ENCODE data around the gene RECK. TPM values are rescaled to one million over a fixed set of nuclear protein-coding genes. Genes with fewer than 3 reads are reported as not detected.

RECK gene
- total RNA-seq, 1 donor from 2014 or later: 4.5 TPM

GRCh38 chr9:36018891-36019720 lies 17.6 kb upstream of the RECK start:
- intact Hi-C loops (cut with micrococcal nuclease): loop anchor here (5.0 kb wide), 1 partner anchor 62 kb away; the partner anchor contains the start of gene OR2S2
- ATAC-seq (no peak), DNase-seq (no peak)

GRCh38 chr9:36021968-36022367 lies 14.7 kb upstream of the RECK start:
- intact Hi-C loops (cut with micrococcal nuclease): no loop called here
- no peak for DNase-seq

GRCh38 chr9:36023260-36024048 lies 13.3 kb upstream of the RECK start:
- ATAC-seq (peak; percentile 62), DNase-seq (peak; percentile 51)
- intact Hi-C loops (cut with micrococcal nuclease): no loop called here

More at GRCh38 chr9:36021968-36022367, 14.7 kb upstream of the RECK start:
- no peak for ATAC-seq

GRCh38 chr9:36025746-36026145 lies 11.0 kb upstream of the RECK start:
- no peak for DNase-seq
- ATAC-seq: no peak
- intact Hi-C loops (cut with micrococcal nuclease): loop anchor here (5.0 kb wide), 1 partner anchor 123 kb away; no protein-coding TSS in a partner anchor

GRCh38 chr9:36029202-36029601 lies 7.5 kb upstream of the RECK start:
- no peak for DNase-seq
- intact Hi-C loops (cut with micrococcal nuclease): loop anchor here (5.0 kb wide), 1 partner anchor 127 kb away; no protein-coding TSS in a partner anchor
- no peak for ATAC-seq

GRCh38 chr9:36029765-36030528 lies 6.8 kb upstream of the RECK start:
- peak; percentile 88 for ATAC-seq
- intact Hi-C loops (cut with micrococcal nuclease): loop anchor here (5.0 kb wide), 1 partner anchor 128 kb away; no protein-coding TSS in a partner anchor
- DNase-seq: no peak

GRCh38 chr9:36030871-36031270 lies 5.8 kb upstream of the RECK start:
- DNase-seq (no peak), ATAC-seq (no peak)
- intact Hi-C loops (cut with micrococcal nuclease): no loop called here

- ATAC-seq (no peak), DNase-seq (no peak)
Measured at GRCh38 chr9:36031774-36032555, 4.7 kb upstream of the RECK start.

GRCh38 chr9:36033788-36034187 lies 2.9 kb upstream of the RECK start:
- intact Hi-C loops (cut with micrococcal nuclease): no loop called here
- DNase-seq (no peak), ATAC-seq (no peak)

More at GRCh38 chr9:36031774-36032555, 4.7 kb upstream of the RECK start:
- intact Hi-C loops (cut with micrococcal nuclease): no loop called here

GRCh38 chr9:36034234-36034633 lies 2.5 kb upstream of the RECK start:
- ATAC-seq: no peak
- DNase-seq: no peak
- intact Hi-C loops (cut with micrococcal nuclease): no loop called here

GRCh38 chr9:36035006-36035405 lies 1.7 kb upstream of the RECK start:
- intact Hi-C loops (cut with micrococcal nuclease): no loop called here
- no peak for ATAC-seq
- DNase-seq: no peak

GRCh38 chr9:36036253-36036779 lies 397 bp upstream of the RECK start:
- intact Hi-C loops (cut with micrococcal nuclease): no loop called here
- DNase-seq (no peak), ATAC-seq (no peak)

- DNase-seq: no peak
- peak; percentile 11 for ATAC-seq
- intact Hi-C loops (cut with micrococcal nuclease): no loop called here
Measured at GRCh38 chr9:36037549-36038122, 923 bp downstream of the RECK start.

- no peak for ATAC-seq
- no peak for DNase-seq
- intact Hi-C loops (cut with micrococcal nuclease): no loop called here
Measured at GRCh38 chr9:36039121-36039520, 2.4 kb downstream of the RECK start.

- intact Hi-C loops (cut with micrococcal nuclease): no loop called here
- ATAC-seq (no peak), DNase-seq (no peak)
Measured at GRCh38 chr9:36039696-36040095, 3.0 kb downstream of the RECK start.

GRCh38 chr9:36040271-36040925 lies 3.7 kb downstream of the RECK start:
- intact Hi-C loops (cut with micrococcal nuclease): no loop called here
- ATAC-seq: no peak
- DNase-seq: no peak

GRCh38 chr9:36041506-36041905 lies 4.8 kb downstream of the RECK start:
- ATAC-seq (no peak), DNase-seq (no peak)
- intact Hi-C loops (cut with micrococcal nuclease): no loop called here

GRCh38 chr9:36045610-36046009 lies 8.9 kb downstream of the RECK start:
- peak; percentile 32 for ATAC-seq
- intact Hi-C loops (cut with micrococcal nuclease): no loop called here
- DNase-seq: no peak

All from left ventricle myocardium superior (tissue), 1 donor.